NCI-H1694 (cell line): Measurements from ENCODE around the gene SIAH2.
A peak's percentile ranks its signal among the peaks of the same experiment; 100 is the strongest.

Source experiments
- DNase-seq: peaks from one replicate; lab custom pipeline; 2025; lab: John Stamatoyannopoulos, UW

SIAH2 gene

GRCh38 chr3:150733936-150734794, 28.8 kb downstream of the SIAH2 start:
- no peak for DNase-seq

- DNase-seq = no peak
Observed at GRCh38 chr3:150733373-150733935, 29.5 kb downstream of the SIAH2 start.

GRCh38 chr3:150729682-150730360, 33.1 kb downstream of the SIAH2 start:
- no peak for DNase-seq

- no peak for DNase-seq
Observed at GRCh38 chr3:150727653-150728502, 35.1 kb downstream of the SIAH2 start.

- DNase-seq = no peak
Observed at GRCh38 chr3:150725548-150725947, 37.4 kb downstream of the SIAH2 start.

GRCh38 chr3:150723946-150724345, 39.0 kb downstream of the SIAH2 start:
- DNase-seq = no peak

- no peak for DNase-seq
Observed at GRCh38 chr3:150722267-150722666, 40.7 kb downstream of the SIAH2 start.

GRCh38 chr3:150721285-150722130, 41.5 kb downstream of the SIAH2 start:
- DNase-seq = peak; percentile 67

GRCh38 chr3:150720444-150720843, 42.5 kb downstream of the SIAH2 start:
- DNase-seq = no peak

GRCh38 chr3:150710097-150710496, 52.9 kb downstream of the SIAH2 start:
- no peak for DNase-seq

GRCh38 chr3:150703756-150704344, 59.1 kb downstream of the SIAH2 start, which contains the start of gene ERICH6:
ERICH6 (minus strand) TSS chr3:150703920; CDS start chr3:150703898, 22 bp downstream.
- peak; percentile 47 for DNase-seq

GRCh38 chr3:150703299-150703755, 59.6 kb downstream of the SIAH2 start:
- DNase-seq = no peak

- no peak for DNase-seq
Observed at GRCh38 chr3:150699068-150699639, 63.8 kb downstream of the SIAH2 start.

- no peak for DNase-seq
Observed at GRCh38 chr3:150697646-150698045, 65.3 kb downstream of the SIAH2 start.

- no peak for DNase-seq
Observed at GRCh38 chr3:150691414-150692040, 71.4 kb downstream of the SIAH2 start.
